ENCODE data around the gene ABCB1. TPM values are rescaled to one million over a fixed set of nuclear protein-coding genes. Genes with fewer than 3 reads are reported as not detected.

Gene ABCB1
- total and polyA plus RNA-seq, 2 of the 13 experiments (the other 11 are each of a cell fraction or from before 2014, with no cell fraction given) = 42.8 to 52.6 TPM

GRCh38 chr7:87600130-87601124 is at the start of gene ABCB1 (continued):
- TF ChIP-seq ZNF883 (CRISPR knock-in tag; IDR thresholded peaks at IDR 0.05; ENCODE audit: not compliant biosample characterization) (peak; percentile 22), ZNF367 (CRISPR knock-in tag; IDR thresholded peaks at IDR 0.05; ENCODE audit: borderline replicate concordance) (no peak; the same call in 1 of the 2 replicates), NCOA2 (CRISPR knock-in tag; IDR thresholded peaks at IDR 0.05) (no peak), ZNF510 (CRISPR knock-in tag; IDR thresholded peaks at IDR 0.05; ENCODE audit: low read depth) (0 out of 2 replicates have a peak, but pooled peaks have one; percentile 70), ZNF225 (CRISPR knock-in tag; IDR thresholded peaks at IDR 0.05) (peak; percentile 75; the same call in 1 of the 2 replicates), ZSCAN9 (CRISPR knock-in tag; IDR thresholded peaks at IDR 0.05; ENCODE audit: borderline replicate concordance) (no peak; the same call in 1 of the 2 replicates), REL (CRISPR knock-in tag; conservative IDR thresholded peaks at IDR 0.05) (no peak), SIN3B (IDR thresholded peaks at IDR 0.05; ENCODE audit: low read length) (no peak), ZNF232 (CRISPR knock-in tag; IDR thresholded peaks at IDR 0.05; ENCODE audit: borderline replicate concordance) (no peak), HHEX (CRISPR knock-in tag; IDR thresholded peaks at IDR 0.05) (no peak), ZEB1 (IDR thresholded peaks at IDR 0.05; ENCODE audit: insufficient replicate concordance, low read depth) (no peak), KMT2A (CRISPR knock-in tag; IDR thresholded peaks at IDR 0.05) (0 out of 2 replicates have a peak, but pooled peaks have one; percentile 48), PAXIP1 (CRISPR knock-in tag; conservative IDR thresholded peaks at IDR 0.05) (peak; percentile 41; the same call in 1 of the 2 replicates), FOXJ3 (CRISPR knock-in tag; IDR thresholded peaks at IDR 0.05; ENCODE audit: borderline replicate concordance) (no peak), NCOA5 (CRISPR knock-in tag; IDR thresholded peaks at IDR 0.05) (no peak), ZNF674 (CRISPR knock-in tag; IDR thresholded peaks at IDR 0.05; ENCODE audit: low read depth) (no peak), ADNP (CRISPR knock-in tag; IDR thresholded peaks at IDR 0.05) (no peak), TRAFD1 (CRISPR knock-in tag; IDR thresholded peaks at IDR 0.05; ENCODE audit: borderline replicate concordance) (no peak), HNF4G (IDR thresholded peaks at IDR 0.05; ENCODE audit: borderline replicate concordance, low read depth, low read length) (0 out of 2 replicates have a peak, but pooled peaks have one; percentile 35), HNF4G (CRISPR knock-in tag; IDR thresholded peaks at IDR 0.05; ENCODE audit: borderline replicate concordance, low read depth) (peak; percentile 56; the same call in 1 of the 2 replicates), ZMAT3 (CRISPR knock-in tag; conservative IDR thresholded peaks at IDR 0.05) (0 out of 2 replicates have a peak, but pooled peaks have one; percentile 11), RXRB (CRISPR knock-in tag; IDR thresholded peaks at IDR 0.05; ENCODE audit: borderline replicate concordance) (0 out of 2 replicates have a peak, but pooled peaks have one; percentile 16)
